Choroid plexus epithelial cell (primary cell): ENCODE results near the gene LCE4A.
"Not testable (repeated sequence)": the region's sequence is repeated elsewhere in the genome, so short reads cannot be mapped to it uniquely, and the experiment has no call there.

ENCODE experiments used
- DNase-seq: peaks from one replicate; pipeline ENCODE4 v3.0.0-alpha.2; 2010; ENCODE audit warnings: low read depth
- H3K4me3 ChIP-seq: 2 replicates; pipeline ENCODE4 v1.5.1; 2011; ENCODE audit warnings: low read depth, mild to moderate bottlenecking, control low read depth, low read length, moderate library complexity
- CTCF ChIP-seq: conservative IDR thresholded peaks from 2 replicates; pipeline ENCODE4 v1.5.1; 2011; ENCODE audit warnings: low read depth, mild to moderate bottlenecking, control low read depth, inconsistent platforms, low read length, moderate library complexity

LCE4A gene

GRCh38 chr1:152681616-152682015 is 26.3 kb upstream of the LCE4A start:
- H3K4me3 ChIP-seq, result no peak overlapping the region
- TF ChIP-seq CTCF, result no peak
- no peak for DNase-seq

GRCh38 chr1:152683846-152684245 is 24.1 kb upstream of the LCE4A start:
- DNase-seq, result no peak
- H3K4me3 ChIP-seq, result no peak overlapping the region
- TF ChIP-seq CTCF, result no peak

- H3K4me3 ChIP-seq, DNase-seq: not testable (repeated sequence)
These were observed 22.1 kb upstream of the LCE4A start, which contains the start of gene LCE2B for GRCh38 chr1:152685823-152686222. TSS of gene LCE2B (plus strand) at chr1:152686123. CDS start at chr1:152686844, 721 bp downstream.

- H3K4me3 ChIP-seq, result no peak within 1 kb of the TSS
- TF ChIP-seq CTCF, result no peak
- DNase-seq, result no peak
These were observed 10.0 kb upstream of the LCE4A start, which contains the start of gene LCE2A for GRCh38 chr1:152697701-152698600. TSS of gene LCE2A (plus strand) at chr1:152698345. CDS start at chr1:152698902, 557 bp downstream.

GRCh38 chr1:152699746-152700145 is 8.2 kb upstream of the LCE4A start:
- DNase-seq, result no peak
- TF ChIP-seq CTCF, result no peak

GRCh38 chr1:152718238-152718637 is 10.3 kb downstream of the LCE4A start:
- no peak overlapping the region for H3K4me3 ChIP-seq
- TF ChIP-seq CTCF, result no peak
- DNase-seq, result no peak

More at GRCh38 chr1:152699746-152700145, 8.2 kb upstream of the LCE4A start:
- no peak overlapping the region for H3K4me3 ChIP-seq

- H3K4me3 ChIP-seq, result no peak overlapping the region
- no peak for TF ChIP-seq CTCF
- no peak for DNase-seq
These were observed 17.3 kb downstream of the LCE4A start for GRCh38 chr1:152725261-152725660.
